Fibroblast of the aortic adventitia (primary cell): ENCODE data around the gene TMEM185A. TPM values are rescaled to one million over a fixed set of nuclear protein-coding genes. Genes with fewer than 3 reads are reported as not detected.

Experiments used
- DNase-seq: peaks from one replicate; pipeline ENCODE4 v3.0.0-alpha.2; 2010; ENCODE audit warnings: low read depth
- H3K4me3 ChIP-seq: 2 replicates; pipeline ENCODE4 v1.5.1; 2011; ENCODE audit warnings: low read depth, mild to moderate bottlenecking, control low read depth, low read length, moderate library complexity
- total RNA-seq: library from RNA; depleted of rRNA; stranded (reverse); fragments of >200 nt; gene quantifications from 2 replicates; pipeline ENCODE4 v1.2.3, GENCODE V29; 2012; ENCODE audit warnings: low replicate concordance
- TF ChIP-seq, protein P1 (sequence below): IDR thresholded peaks from 2 replicates; pipeline ENCODE4 v1.5.1; 2011; ENCODE audit warnings: mild to moderate bottlenecking, low read length, control low read depth, inconsistent platforms; ENCODE audit not compliant: insufficient read depth

Gene TMEM185A
- total RNA-seq, 1 donor, result 13.6 TPM

DNA sequence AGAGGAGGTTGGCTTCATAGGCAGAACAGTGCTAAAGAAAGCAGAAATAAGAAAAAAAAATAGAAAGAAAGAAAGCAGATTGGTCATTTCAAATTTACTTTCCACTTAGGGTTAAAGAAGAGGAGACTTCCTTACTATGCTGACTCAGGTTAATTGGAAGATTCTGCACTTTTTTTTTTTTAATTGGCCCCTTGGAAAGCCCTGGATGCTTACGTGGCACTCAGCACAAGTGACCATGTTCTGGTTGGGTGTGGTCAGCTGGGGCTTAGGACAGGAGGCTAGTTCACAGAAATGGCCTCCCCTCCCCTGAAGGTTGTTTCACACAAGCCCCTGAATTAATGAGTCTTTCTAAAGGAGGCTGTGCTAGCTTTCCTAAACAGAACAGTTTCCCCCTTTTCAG is 58.8 kb downstream of the TMEM185A start:
- H3K4me3 ChIP-seq, result no peak overlapping the region
- TF ChIP-seq, protein P1, sequence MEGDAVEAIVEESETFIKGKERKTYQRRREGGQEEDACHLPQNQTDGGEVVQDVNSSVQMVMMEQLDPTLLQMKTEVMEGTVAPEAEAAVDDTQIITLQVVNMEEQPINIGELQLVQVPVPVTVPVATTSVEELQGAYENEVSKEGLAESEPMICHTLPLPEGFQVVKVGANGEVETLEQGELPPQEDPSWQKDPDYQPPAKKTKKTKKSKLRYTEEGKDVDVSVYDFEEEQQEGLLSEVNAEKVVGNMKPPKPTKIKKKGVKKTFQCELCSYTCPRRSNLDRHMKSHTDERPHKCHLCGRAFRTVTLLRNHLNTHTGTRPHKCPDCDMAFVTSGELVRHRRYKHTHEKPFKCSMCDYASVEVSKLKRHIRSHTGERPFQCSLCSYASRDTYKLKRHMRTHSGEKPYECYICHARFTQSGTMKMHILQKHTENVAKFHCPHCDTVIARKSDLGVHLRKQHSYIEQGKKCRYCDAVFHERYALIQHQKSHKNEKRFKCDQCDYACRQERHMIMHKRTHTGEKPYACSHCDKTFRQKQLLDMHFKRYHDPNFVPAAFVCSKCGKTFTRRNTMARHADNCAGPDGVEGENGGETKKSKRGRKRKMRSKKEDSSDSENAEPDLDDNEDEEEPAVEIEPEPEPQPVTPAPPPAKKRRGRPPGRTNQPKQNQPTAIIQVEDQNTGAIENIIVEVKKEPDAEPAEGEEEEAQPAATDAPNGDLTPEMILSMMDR, result no peak
- DNase-seq, result peak; percentile 23

DNA sequence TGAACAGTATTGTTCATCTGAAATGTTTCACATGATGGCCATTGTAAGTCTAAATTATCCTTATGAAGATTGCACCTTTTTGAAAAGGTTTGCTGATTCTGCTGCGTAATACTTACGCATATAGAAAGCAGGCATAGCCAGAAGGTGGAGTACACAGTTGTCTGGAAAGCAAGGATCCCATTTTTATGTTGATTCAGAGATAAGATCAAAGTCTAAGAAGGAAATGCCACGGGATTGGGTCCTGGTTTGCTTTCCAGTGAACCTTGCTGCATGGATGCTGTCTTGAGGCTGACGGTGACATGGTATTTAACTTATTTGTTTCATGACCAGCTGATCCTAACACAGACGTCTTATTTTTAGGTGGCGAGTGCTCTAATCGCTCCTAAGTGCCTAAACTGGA is 59.8 kb downstream of the TMEM185A start:
- no peak overlapping the region for H3K4me3 ChIP-seq
- no peak for DNase-seq
- TF ChIP-seq, protein P1, result no peak

DNA sequence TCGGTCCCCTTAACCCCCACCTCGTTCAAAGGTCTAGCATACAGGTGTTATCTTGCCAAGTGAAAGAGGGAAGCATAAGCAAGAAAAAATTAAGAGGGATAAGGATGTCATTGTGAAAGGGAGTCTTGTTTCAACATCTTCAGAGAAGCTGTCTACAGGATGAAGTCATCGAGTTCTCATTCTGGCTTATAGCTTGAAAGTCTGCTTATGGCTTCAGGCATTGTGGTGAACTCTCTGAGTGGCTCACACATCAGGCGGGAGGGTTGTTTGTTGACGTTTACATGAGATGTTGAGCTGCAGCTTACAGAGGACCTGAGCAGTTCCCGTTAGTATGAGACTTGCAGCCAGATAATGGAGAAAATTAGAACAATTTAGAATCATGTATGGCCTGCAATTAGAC is 60.9 kb downstream of the TMEM185A start:
- TF ChIP-seq, protein P1, result no peak
- H3K4me3 ChIP-seq, result no peak overlapping the region
- peak; percentile 54 for DNase-seq

DNA sequence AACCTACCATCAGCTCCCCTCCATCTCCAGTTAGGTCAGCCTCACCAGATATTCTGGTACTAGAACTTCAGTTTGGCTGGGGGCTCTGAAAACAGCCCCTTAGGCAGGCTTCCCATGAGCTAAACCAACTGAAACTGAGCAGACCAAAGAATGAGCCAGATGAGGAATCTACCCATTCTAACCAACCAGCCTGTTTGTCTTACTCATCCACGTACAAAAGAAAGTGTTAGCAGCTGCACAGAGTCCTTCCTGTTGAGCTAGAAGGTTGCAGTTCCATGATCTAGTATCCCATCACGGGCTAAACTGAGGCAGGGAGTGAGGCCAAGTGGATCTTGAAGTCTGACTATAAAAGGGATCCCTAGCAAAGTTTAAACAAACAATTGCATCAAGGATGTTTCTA is 61.8 kb downstream of the TMEM185A start:
- TF ChIP-seq, protein P1, result no peak
- H3K4me3 ChIP-seq, result no peak overlapping the region
- DNase-seq, result no peak

DNA sequence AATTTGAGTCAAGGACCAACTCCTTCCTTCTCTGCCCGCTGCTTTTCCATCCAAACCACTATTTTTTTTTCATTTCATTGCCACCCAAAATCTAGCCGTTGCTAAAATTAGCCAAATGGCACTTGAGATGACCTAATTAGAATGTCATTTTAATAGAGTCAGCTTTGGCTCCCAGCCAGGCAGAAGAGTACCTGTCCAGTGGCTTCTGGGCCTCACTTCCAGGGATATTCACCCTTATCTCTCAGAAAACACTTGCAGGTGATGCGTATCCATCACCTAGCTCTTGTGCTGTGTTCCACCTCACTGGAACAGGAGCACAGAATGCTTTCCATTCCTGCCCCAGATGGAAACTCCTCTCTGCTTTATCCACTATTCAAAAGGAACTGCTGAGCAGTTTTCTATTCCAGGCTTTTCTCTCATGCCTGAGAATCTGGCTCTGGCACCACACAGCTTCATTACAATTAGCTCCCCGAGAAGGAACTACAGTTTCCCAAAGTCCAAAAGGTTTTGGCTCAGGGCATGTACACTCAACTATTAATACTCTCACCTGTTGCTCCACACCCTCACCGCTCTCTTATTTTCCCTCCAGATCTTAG is 62.8 kb downstream of the TMEM185A start:
- TF ChIP-seq, protein P1, result no peak
- no peak for DNase-seq

DNA sequence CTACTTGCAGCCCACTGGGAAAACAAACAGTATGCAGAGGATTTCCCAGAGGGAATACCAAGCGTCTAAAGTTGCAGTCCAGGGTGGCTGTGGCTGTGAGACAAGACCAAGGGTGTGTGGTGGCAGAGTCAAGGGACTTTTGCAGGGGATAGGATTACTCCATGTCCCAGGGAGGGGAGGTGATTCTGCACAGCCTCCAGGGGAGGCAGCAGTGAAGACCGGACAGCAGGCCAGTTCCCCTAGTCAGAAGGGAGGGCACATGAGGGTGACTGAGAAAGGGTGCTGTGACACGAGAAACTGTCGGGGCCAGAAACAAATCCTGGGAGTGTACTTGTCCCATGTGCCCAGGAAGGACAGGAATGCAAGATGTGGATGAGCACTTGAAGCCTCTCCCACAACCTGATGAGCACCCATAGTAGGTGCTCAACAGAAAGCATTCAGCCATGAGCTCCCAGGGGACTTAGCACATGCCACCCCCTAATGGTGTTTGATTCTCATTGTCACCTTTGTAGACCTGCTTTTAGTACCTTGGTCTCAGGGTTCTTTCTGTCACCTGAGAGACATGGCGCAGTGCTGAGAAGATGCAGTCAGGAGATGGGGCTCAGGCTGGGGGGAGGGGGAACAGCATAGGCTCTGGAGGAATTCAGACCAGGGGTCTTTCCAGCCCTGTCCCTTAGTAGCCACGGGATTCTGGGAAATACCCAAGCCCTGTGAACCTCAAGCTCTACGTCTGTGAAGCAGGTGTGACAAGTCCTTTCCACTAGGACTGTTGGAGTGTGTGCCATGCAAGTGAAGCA is 63.8 kb downstream of the TMEM185A start:
- TF ChIP-seq, protein P1, result no peak
- DNase-seq, result no peak
- H3K4me3 ChIP-seq, result no peak overlapping the region

More for the DNA sequence above, 62.8 kb downstream of the TMEM185A start:
- no peak overlapping the region for H3K4me3 ChIP-seq
